Hepatocyte (in vitro differentiated cells): ENCODE results near the gene WHRN.

Source experiments
- CTCF ChIP-seq: fragments of 200-600 bp; sonication (generic); IDR thresholded peaks from 2 replicates; pipeline ENCODE4 v1.5.1; 2016; ENCODE audit warnings: antibody characterized with exemption, mild to moderate bottlenecking; ENCODE audit not compliant: poor library complexity
- EZH2 ChIP-seq: fragments of 200-600 bp; sonication (generic); IDR thresholded peaks from 2 replicates; pipeline ENCODE4 v1.6.1; 2016; ENCODE audit warnings: antibody characterized with exemption, mild to moderate bottlenecking, borderline replicate concordance

- TF ChIP-seq CTCF (no peak), EZH2 (no peak)
These were observed 91.4 kb downstream of the WHRN start for GRCh38 chr9:114413861-114414301.
